T-helper 2 cell treated with Interferon-gamma antibody and Interleukin-4, amounts not matched to agents 5 μg/mL and 100 μg/mL, for 36 hours (primary cell): ENCODE results near the gene NBPF3.
"Not testable (repeated sequence)": the region's sequence is repeated elsewhere in the genome, so short reads cannot be mapped to it uniquely, and the experiment has no call there.

Experiments used
- DNase-seq: peaks from one replicate; pipeline ENCODE4 v3.0.0; 2021; ENCODE audit warnings: low spot score
- H3K27ac Mint-ChIP-seq: one replicate; pipeline ENCODE4 v1.8.0; 2021; ENCODE audit warnings: mild to moderate bottlenecking, mixed read lengths
- H3K27me3 Mint-ChIP-seq: one replicate; pipeline ENCODE4 v1.8.0; 2021; ENCODE audit warnings: low read depth, mixed read lengths
- H3K36me3 Mint-ChIP-seq: one replicate; pipeline ENCODE4 v1.8.0; 2021; ENCODE audit warnings: low read depth, mixed read lengths
- H3K4me1 Mint-ChIP-seq: one replicate; pipeline ENCODE4 v1.8.0; 2021; ENCODE audit warnings: low read depth, mixed read lengths
- H3K4me3 Mint-ChIP-seq: one replicate; pipeline ENCODE4 v1.8.0; 2022; ENCODE audit warnings: mild to moderate bottlenecking, moderate library complexity, mixed read lengths
- H3K9me3 Mint-ChIP-seq: one replicate; pipeline ENCODE4 v1.8.0; 2021; ENCODE audit warnings: mixed read lengths

The NBPF3 gene

DNA sequence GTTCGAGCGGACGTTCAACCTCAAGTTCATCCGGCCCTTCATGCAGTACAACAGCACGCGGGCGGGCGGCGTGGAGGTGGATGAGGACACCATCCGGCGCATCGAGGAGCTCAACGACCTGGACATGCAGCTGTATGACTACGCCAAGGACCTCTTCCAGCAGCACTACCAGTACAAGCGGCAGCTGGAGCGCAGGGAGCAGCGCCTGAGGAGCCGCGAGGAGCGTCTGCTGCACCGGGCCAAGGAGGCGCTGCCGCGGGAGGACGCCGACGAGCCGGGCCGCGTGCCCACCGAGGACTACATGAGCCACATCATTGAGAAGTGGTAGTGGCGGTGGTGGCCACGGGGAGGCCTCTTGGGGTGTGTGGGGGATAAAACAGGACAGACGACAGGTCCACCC lies 10.7 kb upstream of the NBPF3 start:
- H3K4me1 Mint-ChIP-seq, H3K4me3 Mint-ChIP-seq, H3K9me3 Mint-ChIP-seq, DNase-seq, H3K36me3 Mint-ChIP-seq, H3K27ac Mint-ChIP-seq: not testable (repeated sequence)
- peaks cover 22% of the 10 kb centered on the region for H3K27me3 Mint-ChIP-seq

DNA sequence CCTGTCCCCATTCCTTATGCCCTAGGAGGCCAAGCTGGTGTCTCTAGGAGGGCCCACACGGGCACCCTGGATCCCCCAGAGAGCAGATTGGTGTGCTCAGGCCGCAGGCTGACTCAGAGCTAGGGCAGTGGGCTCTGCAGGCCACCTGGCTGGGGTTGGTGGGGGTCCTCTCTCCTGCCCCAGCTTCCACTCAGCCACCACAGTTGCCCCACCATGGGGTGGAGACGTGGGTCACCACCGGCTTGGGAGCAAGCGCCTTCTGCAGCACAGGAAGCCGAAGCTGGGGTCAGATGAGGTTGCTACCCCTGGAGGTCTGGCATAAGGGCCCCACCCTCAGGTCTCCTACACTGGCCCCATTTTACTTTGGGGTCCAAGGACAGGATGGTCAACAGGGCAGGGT lies 9.1 kb upstream of the NBPF3 start:
- H3K9me3 Mint-ChIP-seq, H3K4me3 Mint-ChIP-seq, H3K4me1 Mint-ChIP-seq, DNase-seq, H3K36me3 Mint-ChIP-seq, H3K27ac Mint-ChIP-seq: not testable (repeated sequence)
- peaks cover 22% of the 10 kb centered on the region for H3K27me3 Mint-ChIP-seq

DNA sequence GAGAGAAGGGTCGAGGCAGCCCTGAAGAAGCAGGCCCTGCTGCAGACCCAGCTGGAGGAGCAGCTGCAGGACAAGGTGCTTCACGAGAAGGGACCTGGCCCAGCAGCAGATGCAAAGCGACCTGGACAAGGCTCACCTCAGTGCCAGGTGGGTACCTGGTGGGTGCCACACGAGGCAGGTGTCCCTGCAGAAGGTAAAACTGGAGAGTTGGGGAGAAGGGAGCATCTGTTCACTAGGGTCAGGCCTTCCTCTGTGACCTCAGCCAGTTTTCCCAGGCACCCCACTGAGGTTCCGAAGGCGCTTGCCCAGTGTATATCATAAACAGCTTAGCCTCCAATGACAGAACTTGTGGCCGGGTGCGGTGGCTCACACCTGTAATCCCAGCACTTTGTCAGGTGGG lies 5.5 kb upstream of the NBPF3 start:
- DNase-seq, result no peak
- no peaks in the 10 kb centered on the region for H3K36me3 Mint-ChIP-seq
- H3K9me3 Mint-ChIP-seq, result no peaks in the 10 kb centered on the region
- no peak overlapping the region for H3K4me3 Mint-ChIP-seq
- H3K4me1 Mint-ChIP-seq, result peaks cover 2% of the 10 kb centered on the region
- H3K27ac Mint-ChIP-seq, result no peak overlapping the region
- peaks cover 26% of the 10 kb centered on the region for H3K27me3 Mint-ChIP-seq

DNA sequence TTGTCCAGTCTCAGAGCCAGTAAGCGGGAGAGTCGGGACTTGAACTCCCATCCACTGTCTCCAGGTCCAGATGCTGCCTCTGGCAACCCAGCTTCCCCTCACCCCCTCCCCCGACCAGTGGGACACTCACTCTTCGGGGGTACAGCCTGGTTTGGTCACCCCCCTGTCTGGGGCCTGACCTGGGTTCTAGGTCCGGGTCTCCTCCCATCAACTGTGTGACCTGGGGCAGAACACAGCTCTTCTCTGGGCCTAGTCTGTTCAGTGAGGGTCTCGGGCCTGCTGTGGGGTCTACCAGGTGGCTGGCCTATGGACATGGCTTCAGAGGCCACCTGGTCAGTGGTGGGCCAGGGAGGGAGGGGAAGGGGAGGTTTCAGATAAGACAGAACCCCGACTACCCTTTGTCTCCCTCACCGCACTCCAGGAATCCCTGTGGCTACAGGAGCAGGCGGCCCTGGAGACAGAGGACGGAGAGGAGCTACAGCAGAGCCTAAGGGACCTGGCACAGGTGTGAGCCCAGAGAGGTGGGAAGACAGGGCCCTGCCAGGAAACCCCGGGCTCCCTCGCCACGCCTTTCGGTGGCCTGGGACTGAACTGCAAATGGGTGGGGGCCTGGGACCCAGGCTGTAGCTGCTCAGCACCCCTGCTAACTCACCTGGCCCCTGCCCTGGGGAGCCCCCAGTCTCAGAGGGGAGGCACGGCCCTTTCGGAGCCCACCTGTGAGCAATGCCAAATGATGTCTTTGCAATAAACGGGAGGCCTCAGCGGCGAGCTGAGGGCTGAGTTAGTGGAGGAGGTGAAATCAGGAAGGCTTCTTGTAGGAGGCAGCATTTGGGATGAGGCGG lies 4.1 kb upstream of the NBPF3 start:
- H3K4me3 Mint-ChIP-seq, result no peak overlapping the region
- H3K4me1 Mint-ChIP-seq, result peaks cover 9% of the 10 kb centered on the region
- H3K27ac Mint-ChIP-seq, result no peak overlapping the region
- peaks cover 32% of the 10 kb centered on the region for H3K27me3 Mint-ChIP-seq
- H3K36me3 Mint-ChIP-seq, result no peaks in the 10 kb centered on the region
- H3K9me3 Mint-ChIP-seq, result no peaks in the 10 kb centered on the region
- no peak for DNase-seq

DNA sequence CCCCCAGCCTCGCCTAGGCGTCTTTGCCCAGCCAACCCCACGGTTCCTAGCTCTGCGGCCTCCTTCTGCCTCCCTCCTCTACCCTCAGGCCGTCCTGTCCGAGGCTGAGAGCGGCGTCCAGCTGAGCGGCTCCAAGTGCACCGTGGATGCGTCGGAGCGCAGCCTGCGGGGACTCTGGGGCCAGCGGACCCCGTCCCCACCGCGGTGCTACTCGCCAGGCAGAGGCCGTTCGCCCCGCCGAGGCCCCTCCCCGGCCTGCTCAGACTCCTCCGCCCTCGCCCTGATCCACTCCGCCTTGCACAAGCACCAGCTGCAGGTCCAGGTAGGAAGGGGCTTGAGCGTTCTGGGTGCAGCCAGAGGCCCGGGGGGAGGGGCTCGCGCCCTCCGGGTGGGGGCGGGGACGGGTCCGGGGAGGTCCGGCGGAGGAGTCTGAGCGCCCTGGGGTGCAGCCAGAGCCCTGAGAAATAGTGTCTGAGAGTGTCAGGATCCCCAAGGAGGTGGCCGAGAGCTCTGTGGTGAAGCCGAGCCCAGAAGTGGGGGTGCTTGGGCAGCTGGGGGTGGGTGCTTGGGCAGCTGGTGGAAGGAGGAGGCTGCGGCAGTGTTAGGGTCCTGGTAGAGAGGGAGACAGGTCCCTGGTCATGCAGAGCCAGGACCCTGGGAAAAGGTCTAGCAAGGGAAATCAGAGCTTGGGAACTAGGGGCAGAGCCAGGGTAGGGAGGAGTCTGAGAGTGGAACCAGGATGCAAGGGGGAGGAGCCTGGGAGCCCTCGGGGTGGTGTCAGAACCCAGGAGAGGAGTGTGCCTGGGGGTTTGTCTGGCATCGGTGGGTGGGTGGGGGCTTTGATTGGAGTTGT lies 3.2 kb upstream of the NBPF3 start:
- Mint-ChIP-seq H3K36me3 (no peaks in the 10 kb centered on the region), H3K4me3 (peak overlapping the region; percentile 12), H3K27ac (no peak overlapping the region), H3K9me3 (no peaks in the 10 kb centered on the region), H3K4me1 (peaks cover 12% of the 10 kb centered on the region), H3K27me3 (peaks cover 35% of the 10 kb centered on the region)
- DNase-seq, result no peak

DNA sequence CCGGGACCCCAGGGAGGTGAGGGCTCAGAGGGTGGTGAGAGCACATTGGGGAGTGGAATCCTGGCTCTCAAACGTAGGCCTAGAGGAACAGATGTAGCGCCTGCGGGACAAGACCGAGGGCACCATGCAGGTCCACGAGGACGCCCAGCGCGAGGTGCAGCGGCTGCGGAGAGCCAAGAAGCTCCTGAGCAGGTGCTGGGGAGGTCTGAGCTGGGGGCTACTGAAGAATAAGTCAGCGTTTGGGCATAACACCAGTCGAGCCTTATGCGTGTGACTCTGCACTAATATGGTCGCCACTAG lies 2.6 kb upstream of the NBPF3 start:
- peaks cover 37% of the 10 kb centered on the region for H3K27me3 Mint-ChIP-seq
- H3K4me3 Mint-ChIP-seq, result no peak overlapping the region
- peaks cover 14% of the 10 kb centered on the region for H3K4me1 Mint-ChIP-seq
- no peak overlapping the region for H3K27ac Mint-ChIP-seq
- H3K36me3 Mint-ChIP-seq, result no peaks in the 10 kb centered on the region
- H3K9me3 Mint-ChIP-seq, result no peaks in the 10 kb centered on the region
- no peak for DNase-seq

DNA sequence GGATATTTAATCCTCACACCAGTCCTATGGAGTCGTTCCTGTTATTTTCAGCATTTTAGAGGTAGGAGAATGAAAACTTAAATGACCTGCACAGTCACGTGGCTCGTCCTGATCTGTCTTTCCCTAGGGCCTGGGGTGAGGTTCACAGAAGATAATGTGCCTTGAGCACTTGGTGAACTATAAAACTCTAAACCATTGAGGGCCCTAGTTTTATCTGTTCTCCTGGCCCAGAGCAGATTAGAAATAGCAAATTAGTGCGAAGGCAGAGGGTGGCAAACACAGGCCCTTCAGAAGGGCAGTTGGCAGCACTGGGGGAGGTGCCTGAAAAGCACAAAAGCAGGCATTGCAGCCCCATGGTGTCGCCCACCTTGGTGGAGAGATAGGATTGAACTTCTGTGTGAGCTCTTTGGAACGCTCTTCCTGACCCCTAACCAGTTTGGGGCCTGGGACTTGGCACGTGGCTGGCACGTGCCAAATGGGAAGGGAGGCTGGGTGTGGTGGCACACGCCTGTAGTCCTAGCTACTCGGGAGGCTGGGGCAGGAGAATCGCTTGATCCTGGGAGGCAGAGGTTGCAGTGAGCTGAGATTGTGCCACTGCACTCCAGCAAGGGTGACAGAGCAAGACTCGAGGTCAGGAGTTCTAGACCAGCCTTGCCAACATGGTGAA lies 1.2 kb upstream of the NBPF3 start:
- DNase-seq, result not testable (repeated sequence)
- H3K27me3 Mint-ChIP-seq, result peaks cover 32% of the 10 kb centered on the region

DNA sequence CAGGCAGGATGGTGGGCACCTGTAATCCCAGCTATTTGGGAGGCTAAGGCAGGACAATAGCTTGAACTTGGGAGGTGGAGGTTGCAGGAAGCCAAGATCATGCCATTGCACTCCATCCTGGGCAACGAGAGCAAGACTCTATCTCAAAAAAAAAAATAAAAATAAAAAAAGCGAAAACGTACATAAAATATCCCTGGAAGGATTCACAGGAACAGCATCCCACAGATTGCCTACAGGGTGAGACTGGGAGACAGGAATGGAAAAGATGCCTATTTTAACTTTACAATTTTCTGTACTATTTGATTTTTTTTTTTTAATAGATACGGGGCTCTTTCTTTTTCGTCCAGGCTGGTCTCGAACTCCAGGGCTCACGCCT lies 604 bp upstream of the NBPF3 start:
- Mint-ChIP-seq H3K36me3 (no peaks in the 10 kb centered on the region), H3K27me3 (peaks cover 32% of the 10 kb centered on the region), H3K27ac (peak overlapping the region; percentile 80), H3K4me3 (peak overlapping the region; percentile 90), H3K9me3 (no peaks in the 10 kb centered on the region), H3K4me1 (peaks cover 14% of the 10 kb centered on the region)
- DNase-seq, result no peak

More for the DNA sequence above, 1.2 kb upstream of the NBPF3 start:
- H3K9me3 Mint-ChIP-seq, H3K27ac Mint-ChIP-seq, H3K36me3 Mint-ChIP-seq: not testable (repeated sequence)
- peaks cover 14% of the 10 kb centered on the region for H3K4me1 Mint-ChIP-seq
- H3K4me3 Mint-ChIP-seq, result peak overlapping the region; percentile 90

DNA sequence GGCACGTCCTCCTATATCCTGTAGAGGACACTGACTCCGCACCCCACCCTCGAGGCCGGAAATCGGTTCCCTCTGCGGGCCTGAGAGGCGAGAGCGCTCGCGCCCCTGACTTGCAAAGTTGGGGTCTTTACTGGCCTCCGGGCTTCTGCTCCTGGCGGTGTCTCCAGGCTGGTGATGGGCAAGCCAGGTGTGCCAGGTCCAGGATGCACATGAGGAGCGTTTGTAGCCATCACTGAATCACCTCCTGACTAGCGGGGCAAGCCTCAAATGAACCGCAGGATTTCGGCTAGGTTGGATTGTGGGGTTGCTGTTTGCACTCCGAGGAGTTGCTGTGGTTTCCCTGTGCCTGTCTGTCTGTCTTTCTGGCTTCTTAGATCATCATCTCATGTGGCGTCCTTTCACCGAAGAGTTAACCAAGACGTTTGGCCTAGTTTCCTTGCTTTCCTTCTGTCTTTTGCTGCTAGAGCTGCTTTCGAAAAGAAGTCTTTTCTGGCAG lies 741 bp downstream of the NBPF3 start:
- peak overlapping the region; percentile 22 for H3K27ac Mint-ChIP-seq

DNA sequence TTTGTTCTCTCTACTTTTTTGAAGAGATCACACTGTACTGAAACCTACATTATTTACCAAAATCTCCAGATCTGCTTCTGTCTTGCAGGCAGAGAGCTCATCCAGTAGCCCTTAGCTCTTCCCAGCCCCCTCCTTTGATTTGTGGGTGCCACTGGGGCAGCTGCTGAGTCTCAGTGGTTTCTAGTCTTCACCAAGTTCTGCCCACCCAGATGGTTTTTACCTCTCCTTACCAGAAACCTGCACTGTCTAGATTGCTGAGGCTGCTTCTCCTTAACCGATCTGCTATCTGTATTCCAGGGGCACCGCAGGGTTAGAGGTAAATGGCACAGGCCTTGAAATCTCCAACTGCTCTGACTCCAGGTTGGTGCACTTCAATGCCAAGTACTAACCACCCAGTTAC lies 6.7 kb downstream of the NBPF3 start:
- H3K27me3 Mint-ChIP-seq, H3K4me3 Mint-ChIP-seq, DNase-seq, H3K27ac Mint-ChIP-seq, H3K9me3 Mint-ChIP-seq, H3K36me3 Mint-ChIP-seq: not testable (repeated sequence)
- H3K4me1 Mint-ChIP-seq, result peaks cover 11% of the 10 kb centered on the region

More for the DNA sequence above, 741 bp downstream of the NBPF3 start:
- not testable (repeated sequence) for H3K9me3 Mint-ChIP-seq, H3K36me3 Mint-ChIP-seq
- Mint-ChIP-seq H3K4me3 (peak overlapping the region; percentile 77), H3K27me3 (peaks cover 32% of the 10 kb centered on the region), H3K4me1 (peaks cover 14% of the 10 kb centered on the region)
- DNase-seq, result peak; percentile 26

DNA sequence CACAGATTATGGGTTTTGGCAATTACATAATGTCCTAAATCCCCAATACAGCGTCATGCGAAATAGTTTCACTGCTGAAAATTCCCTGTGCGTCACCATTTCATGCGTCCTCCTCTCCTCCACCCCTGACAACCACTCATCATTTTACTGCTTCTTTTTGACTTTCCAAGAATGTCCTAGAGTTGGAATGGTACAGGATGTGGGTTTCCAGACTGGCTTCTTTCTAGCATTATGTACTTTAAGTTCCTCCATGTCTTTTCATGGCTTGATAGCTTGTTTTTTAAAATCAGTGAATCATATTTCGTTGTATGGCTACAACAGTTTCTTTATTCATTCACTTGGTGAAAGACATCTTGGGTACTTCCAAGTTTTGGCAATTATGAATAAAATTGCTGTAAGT lies 7.4 kb downstream of the NBPF3 start:
- DNase-seq, result no peak
- peaks cover 4% of the 10 kb centered on the region for H3K27me3 Mint-ChIP-seq
- H3K27ac Mint-ChIP-seq, result no peak overlapping the region
- H3K4me1 Mint-ChIP-seq, result peaks cover 9% of the 10 kb centered on the region
- H3K4me3 Mint-ChIP-seq, result no peak overlapping the region
- peaks cover 8% of the 10 kb centered on the region for H3K36me3 Mint-ChIP-seq
- no peaks in the 10 kb centered on the region for H3K9me3 Mint-ChIP-seq

DNA sequence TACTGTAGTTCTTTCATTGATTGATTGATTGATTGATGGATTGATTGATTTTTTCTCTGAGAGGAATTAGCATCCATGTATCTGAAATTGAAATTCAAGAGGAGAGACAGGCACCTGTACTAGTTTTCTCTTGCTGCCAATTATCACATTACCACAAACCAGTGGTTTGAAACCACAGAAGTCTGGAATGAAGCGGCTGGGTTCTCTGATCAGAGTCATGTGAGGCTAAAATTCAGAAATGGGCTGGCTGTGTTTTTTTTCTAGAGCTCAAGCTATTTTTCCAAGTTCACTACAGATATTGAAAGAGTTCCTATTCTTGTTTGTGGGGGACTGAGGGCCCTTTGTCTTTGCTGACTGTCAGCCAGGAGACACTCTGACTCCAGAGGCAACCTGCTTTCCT lies 10.0 kb downstream of the NBPF3 start:
- Mint-ChIP-seq H3K4me3 (no peak overlapping the region), H3K27ac (no peak overlapping the region), H3K4me1 (peaks cover 22% of the 10 kb centered on the region), H3K27me3 (peaks cover 2% of the 10 kb centered on the region), H3K9me3 (no peaks in the 10 kb centered on the region), H3K36me3 (peaks cover 9% of the 10 kb centered on the region)
- no peak for DNase-seq

DNA sequence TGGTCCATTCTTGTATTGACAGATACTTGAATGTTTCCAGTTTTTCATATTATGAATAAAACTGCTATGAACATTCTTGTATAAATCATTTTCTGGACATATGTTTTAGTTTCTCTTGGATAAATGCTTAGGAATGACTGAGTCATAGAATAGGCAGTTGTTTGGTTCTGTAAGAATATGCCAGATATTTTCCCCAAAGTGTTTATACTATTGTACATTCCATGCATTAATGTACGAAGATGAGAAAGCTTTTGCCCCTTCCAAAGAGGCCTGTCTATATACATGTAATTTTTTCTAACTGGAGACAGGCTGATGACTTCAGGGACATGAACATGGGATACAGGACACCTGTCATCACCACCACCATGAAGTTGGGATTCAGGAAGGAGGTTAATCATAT lies 11.3 kb downstream of the NBPF3 start:
- H3K27me3 Mint-ChIP-seq, result peaks cover 2% of the 10 kb centered on the region
- H3K36me3 Mint-ChIP-seq, result peaks cover 7% of the 10 kb centered on the region
- no peaks in the 10 kb centered on the region for H3K9me3 Mint-ChIP-seq
- no peak overlapping the region for H3K4me3 Mint-ChIP-seq
- no peak for DNase-seq
- peaks cover 22% of the 10 kb centered on the region for H3K4me1 Mint-ChIP-seq
- no peak overlapping the region for H3K27ac Mint-ChIP-seq

DNA sequence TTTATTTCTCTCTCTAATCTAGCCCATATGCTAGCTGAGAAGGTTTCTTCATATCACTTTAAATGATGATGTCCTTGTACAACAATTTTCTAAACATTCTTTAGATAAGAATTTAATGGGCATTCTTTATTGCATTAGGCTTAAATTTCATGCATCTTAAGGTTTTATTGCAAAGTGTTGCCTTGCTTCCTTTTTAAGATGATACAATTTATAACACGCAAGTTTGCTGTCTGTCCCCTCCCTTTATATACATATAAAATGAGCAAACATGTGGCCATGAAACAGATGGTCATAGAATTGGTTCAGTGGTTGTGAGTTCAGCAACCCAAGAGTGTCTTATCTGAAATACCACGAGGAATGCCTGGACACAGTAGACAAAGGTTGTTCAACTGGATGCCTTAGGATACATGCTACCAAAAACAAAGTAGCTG lies 12.1 kb downstream of the NBPF3 start:
- no peak overlapping the region for H3K27ac Mint-ChIP-seq
- peaks cover 20% of the 10 kb centered on the region for H3K4me1 Mint-ChIP-seq
- H3K4me3 Mint-ChIP-seq, result no peak overlapping the region
- H3K27me3 Mint-ChIP-seq, result peaks cover 2% of the 10 kb centered on the region
- peaks cover 5% of the 10 kb centered on the region for H3K36me3 Mint-ChIP-seq
- no peaks in the 10 kb centered on the region for H3K9me3 Mint-ChIP-seq
- no peak for DNase-seq
